Tibial nerve (tissue), 4 donors: ENCODE data around the gene SMU1.

Experiments
- EP300 ChIP-seq, 2 donors: sonication (generic); formaldehyde crosslinking; IDR thresholded peaks; one replicate each; pipeline ENCODE4 v1.6.1; 2017; ENCODE audit warnings: antibody characterized with exemption in 2 of 2, mild to moderate bottlenecking in 1 of 2
- POLR2A ChIP-seq, 2 donors: fragments of 450-650 bp; IDR thresholded peaks; one replicate each; pipeline ENCODE4 v1.6.1; 2017; ENCODE audit warnings: antibody characterized with exemption in 2 of 2, mild to moderate bottlenecking in 2 of 2, moderate library complexity in 2 of 2
- TF ChIP-seq, protein P1 (sequence below), 5 experiments: fragments of 200-600 bp in 3 of 5; fragments of 450-650 bp in 2 of 5; sonication (generic) in 3 of 5; IDR thresholded peaks; one replicate each; pipeline ENCODE4 v1.5.1; 2016 to 2019; ENCODE audit warnings: antibody characterized with exemption in 5 of 5, mild to moderate bottlenecking in 3 of 5, moderate library complexity in 2 of 5

GRCh38 chr9:33048054-33048465 lies 28.4 kb downstream of the SMU1 start:
- TF ChIP-seq, protein P1, sequence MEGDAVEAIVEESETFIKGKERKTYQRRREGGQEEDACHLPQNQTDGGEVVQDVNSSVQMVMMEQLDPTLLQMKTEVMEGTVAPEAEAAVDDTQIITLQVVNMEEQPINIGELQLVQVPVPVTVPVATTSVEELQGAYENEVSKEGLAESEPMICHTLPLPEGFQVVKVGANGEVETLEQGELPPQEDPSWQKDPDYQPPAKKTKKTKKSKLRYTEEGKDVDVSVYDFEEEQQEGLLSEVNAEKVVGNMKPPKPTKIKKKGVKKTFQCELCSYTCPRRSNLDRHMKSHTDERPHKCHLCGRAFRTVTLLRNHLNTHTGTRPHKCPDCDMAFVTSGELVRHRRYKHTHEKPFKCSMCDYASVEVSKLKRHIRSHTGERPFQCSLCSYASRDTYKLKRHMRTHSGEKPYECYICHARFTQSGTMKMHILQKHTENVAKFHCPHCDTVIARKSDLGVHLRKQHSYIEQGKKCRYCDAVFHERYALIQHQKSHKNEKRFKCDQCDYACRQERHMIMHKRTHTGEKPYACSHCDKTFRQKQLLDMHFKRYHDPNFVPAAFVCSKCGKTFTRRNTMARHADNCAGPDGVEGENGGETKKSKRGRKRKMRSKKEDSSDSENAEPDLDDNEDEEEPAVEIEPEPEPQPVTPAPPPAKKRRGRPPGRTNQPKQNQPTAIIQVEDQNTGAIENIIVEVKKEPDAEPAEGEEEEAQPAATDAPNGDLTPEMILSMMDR (IDR thresholded peaks at IDR 0.05): no peak
- TF ChIP-seq EP300 (IDR thresholded peaks at IDR 0.05): no peak
- TF ChIP-seq POLR2A (IDR thresholded peaks at IDR 0.05): no peak
